ENCODE measurements around the gene GPR82.

GRCh38 chrX:41692162-41692749 is 31.7 kb upstream of the GPR82 start:
- TF ChIP-seq CTCF (IDR thresholded peaks at IDR 0.05): no peak
- no peak for TF ChIP-seq POLR2A (IDR thresholded peaks at IDR 0.05)
